ENCODE measurements around the gene LCP2.

The LCP2 gene

GRCh38 chr5:170313344-170313743 lies 15.8 kb upstream of the LCP2 start:
- no peak overlapping the region for H2BK5ac ChIP-seq (ENCODE audit: low read depth, low read length, poor library complexity, severe bottlenecking)
- H3K79me1 ChIP-seq (replicated peaks; ENCODE audit: low read length, poor library complexity, severe bottlenecking), result no peaks in the 10 kb centered on the region
- no peak for DNase-seq
- H3K4me3 ChIP-seq (ENCODE audit: insufficient read depth in 1 of 2, low read depth in 1 of 2, low read length in 2 of 2), result no peak overlapping the region
- no peaks in the 10 kb centered on the region for H3K4me1 ChIP-seq (ENCODE audit: control insufficient read depth, insufficient read depth, low read depth, low read length)
- H3K27ac ChIP-seq (ENCODE audit: low read length, poor library complexity, severe bottlenecking), result no peak overlapping the region
- peaks cover 6 to 33% of the 10 kb centered on the region in 2 experiments for H3K27me3 ChIP-seq (ENCODE audit: control insufficient read depth in 1 of 2, insufficient read depth in 1 of 2, low read length in 2 of 2)
- WGBS, result 98% methylated on average over 4 of the region's 6 CpGs
- no peak overlapping the region for H4K91ac ChIP-seq (ENCODE audit: low read length)
- no peak overlapping the region for H2BK120ac ChIP-seq (ENCODE audit: low read depth, low read length)
- H3K18ac ChIP-seq (ENCODE audit: low read depth in 1 of 2, low read length in 2 of 2), result no peak overlapping the region
- H4K8ac ChIP-seq (ENCODE audit: low read length), result no peak overlapping the region
- H3K14ac ChIP-seq (ENCODE audit: low read length in 2 of 2), result no peak overlapping the region
- no peaks in the 10 kb centered on the region for H3K36me3 ChIP-seq (ENCODE audit: control insufficient read depth in 1 of 2, insufficient read depth in 2 of 2, low read depth in 1 of 2, low read length in 2 of 2)
- no peak overlapping the region for H2BK15ac ChIP-seq (ENCODE audit: low read depth, poor library complexity, severe bottlenecking)
- H2AFZ ChIP-seq (ENCODE audit: low read depth, low read length), result no peak overlapping the region
- H3K4me2 ChIP-seq (ENCODE audit: low read length, poor library complexity, severe bottlenecking), result no peak overlapping the region
- H3K23ac ChIP-seq (ENCODE audit: low read length in 2 of 2), result no peak overlapping the region
- H2AK5ac ChIP-seq (ENCODE audit: low read length, severe bottlenecking), result no peak overlapping the region
- no peak overlapping the region for H3K4ac ChIP-seq (ENCODE audit: low read depth in 1 of 2, low read length in 2 of 2)
- no peak overlapping the region for H2BK12ac ChIP-seq (ENCODE audit: low read length in 2 of 2)
- no peaks in the 10 kb centered on the region for H3K9me3 ChIP-seq (ENCODE audit: control insufficient read depth, low read length)
- no peak overlapping the region for H3K9ac ChIP-seq (ENCODE audit: low read length)

GRCh38 chr5:170312666-170313065 lies 15.1 kb upstream of the LCP2 start:
- H2BK15ac ChIP-seq (ENCODE audit: low read depth, poor library complexity, severe bottlenecking), result no peak overlapping the region
- peaks cover 6 to 35% of the 10 kb centered on the region in 2 experiments for H3K27me3 ChIP-seq (ENCODE audit: control insufficient read depth in 1 of 2, insufficient read depth in 1 of 2, low read length in 2 of 2)
- H3K36me3 ChIP-seq (ENCODE audit: control insufficient read depth in 1 of 2, insufficient read depth in 2 of 2, low read depth in 1 of 2, low read length in 2 of 2), result no peaks in the 10 kb centered on the region
- H3K4me2 ChIP-seq (ENCODE audit: low read length, poor library complexity, severe bottlenecking), result no peak overlapping the region
- H2BK120ac ChIP-seq (ENCODE audit: low read depth, low read length), result no peak overlapping the region
- H3K23ac ChIP-seq (ENCODE audit: low read length in 2 of 2), result no peak overlapping the region
- H3K4me3 ChIP-seq (ENCODE audit: insufficient read depth in 1 of 2, low read depth in 1 of 2, low read length in 2 of 2), result no peak overlapping the region
- H3K27ac ChIP-seq (ENCODE audit: low read length, poor library complexity, severe bottlenecking), result no peak overlapping the region
- no peaks in the 10 kb centered on the region for H3K9me3 ChIP-seq (ENCODE audit: control insufficient read depth, low read length)
- DNase-seq, result peak; percentile 83
- no peak overlapping the region for H3K9ac ChIP-seq (ENCODE audit: low read length)
- H3K4me1 ChIP-seq (ENCODE audit: control insufficient read depth, insufficient read depth, low read depth, low read length), result no peaks in the 10 kb centered on the region
- H3K14ac ChIP-seq (ENCODE audit: low read length in 2 of 2), result no peak overlapping the region
- H3K79me1 ChIP-seq (replicated peaks; ENCODE audit: low read length, poor library complexity, severe bottlenecking), result no peaks in the 10 kb centered on the region
- no peak overlapping the region for H3K4ac ChIP-seq (ENCODE audit: low read depth in 1 of 2, low read length in 2 of 2)
- H2BK5ac ChIP-seq (ENCODE audit: low read depth, low read length, poor library complexity, severe bottlenecking), result no peak overlapping the region
- no peak overlapping the region for H2AK5ac ChIP-seq (ENCODE audit: low read length, severe bottlenecking)
- no peak overlapping the region for H4K91ac ChIP-seq (ENCODE audit: low read length)
- H2AFZ ChIP-seq (ENCODE audit: low read depth, low read length), result no peak overlapping the region
- WGBS, result 76% methylated on average over 3 of the region's 3 CpGs
- H2BK12ac ChIP-seq (ENCODE audit: low read length in 2 of 2), result no peak overlapping the region
- H4K8ac ChIP-seq (ENCODE audit: low read length), result no peak overlapping the region
- H3K18ac ChIP-seq (ENCODE audit: low read depth in 1 of 2, low read length in 2 of 2), result no peak overlapping the region

GRCh38 chr5:170312301-170312595 lies 14.7 kb upstream of the LCP2 start:
- Histone ChIP-seq H2BK5ac (ENCODE audit: low read depth, low read length, poor library complexity, severe bottlenecking) (no peak overlapping the region), H2BK12ac (ENCODE audit: low read length in 2 of 2) (no peak overlapping the region), H3K9ac (ENCODE audit: low read length) (no peak overlapping the region), H2BK120ac (ENCODE audit: low read depth, low read length) (no peak overlapping the region), H3K9me3 (ENCODE audit: control insufficient read depth, low read length) (no peaks in the 10 kb centered on the region), H3K27me3 (ENCODE audit: control insufficient read depth in 1 of 2, insufficient read depth in 1 of 2, low read length in 2 of 2) (peaks cover 6 to 36% of the 10 kb centered on the region in 2 experiments), H3K27ac (ENCODE audit: low read length, poor library complexity, severe bottlenecking) (no peak overlapping the region), H3K4me3 (ENCODE audit: insufficient read depth in 1 of 2, low read depth in 1 of 2, low read length in 2 of 2) (no peak overlapping the region), H3K14ac (ENCODE audit: low read length in 2 of 2) (no peak overlapping the region), H4K8ac (ENCODE audit: low read length) (no peak overlapping the region), H3K4me1 (ENCODE audit: control insufficient read depth, insufficient read depth, low read depth, low read length) (no peaks in the 10 kb centered on the region), H3K4ac (ENCODE audit: low read depth in 1 of 2, low read length in 2 of 2) (no peak overlapping the region), H3K4me2 (ENCODE audit: low read length, poor library complexity, severe bottlenecking) (no peak overlapping the region), H4K91ac (ENCODE audit: low read length) (no peak overlapping the region), H3K23ac (ENCODE audit: low read length in 2 of 2) (no peak overlapping the region), H3K36me3 (ENCODE audit: control insufficient read depth in 1 of 2, insufficient read depth in 2 of 2, low read depth in 1 of 2, low read length in 2 of 2) (no peaks in the 10 kb centered on the region), H2BK15ac (ENCODE audit: low read depth, poor library complexity, severe bottlenecking) (no peak overlapping the region), H3K79me1 (replicated peaks; ENCODE audit: low read length, poor library complexity, severe bottlenecking) (no peaks in the 10 kb centered on the region), H3K18ac (ENCODE audit: low read depth in 1 of 2, low read length in 2 of 2) (no peak overlapping the region), H2AK5ac (ENCODE audit: low read length, severe bottlenecking) (no peak overlapping the region), H2AFZ (ENCODE audit: low read depth, low read length) (no peak overlapping the region)
- DNase-seq, result no peak
- WGBS, result 96% methylated on average over 5 of the region's 5 CpGs

GRCh38 chr5:170311511-170312300 lies 14.1 kb upstream of the LCP2 start:
- no peak overlapping the region for H2BK5ac ChIP-seq (ENCODE audit: low read depth, low read length, poor library complexity, severe bottlenecking)
- no peaks in the 10 kb centered on the region for H3K9me3 ChIP-seq (ENCODE audit: control insufficient read depth, low read length)
- no peak overlapping the region for H2AK5ac ChIP-seq (ENCODE audit: low read length, severe bottlenecking)
- no peaks in the 10 kb centered on the region for H3K79me1 ChIP-seq (replicated peaks; ENCODE audit: low read length, poor library complexity, severe bottlenecking)
- no peak overlapping the region for H3K4me2 ChIP-seq (ENCODE audit: low read length, poor library complexity, severe bottlenecking)
- no peak overlapping the region for H3K14ac ChIP-seq (ENCODE audit: low read length in 2 of 2)
- H4K91ac ChIP-seq (ENCODE audit: low read length), result no peak overlapping the region
- H3K27ac ChIP-seq (ENCODE audit: low read length, poor library complexity, severe bottlenecking), result no peak overlapping the region
- no peak overlapping the region for H2BK12ac ChIP-seq (ENCODE audit: low read length in 2 of 2)
- H2AFZ ChIP-seq (ENCODE audit: low read depth, low read length), result no peak overlapping the region
- no peak for DNase-seq
- H3K4me1 ChIP-seq (ENCODE audit: control insufficient read depth, insufficient read depth, low read depth, low read length), result no peaks in the 10 kb centered on the region
- peaks cover 6 to 40% of the 10 kb centered on the region in 2 experiments for H3K27me3 ChIP-seq (ENCODE audit: control insufficient read depth in 1 of 2, insufficient read depth in 1 of 2, low read length in 2 of 2)
- H3K4ac ChIP-seq (ENCODE audit: low read depth in 1 of 2, low read length in 2 of 2), result no peak overlapping the region
- no peak overlapping the region for H2BK15ac ChIP-seq (ENCODE audit: low read depth, poor library complexity, severe bottlenecking)
- no peak overlapping the region for H3K23ac ChIP-seq (ENCODE audit: low read length in 2 of 2)
- no peak overlapping the region for H3K9ac ChIP-seq (ENCODE audit: low read length)
- peak overlapping the region; percentile 6 for H4K8ac ChIP-seq (ENCODE audit: low read length)
- no peak overlapping the region for H3K18ac ChIP-seq (ENCODE audit: low read depth in 1 of 2, low read length in 2 of 2)
- WGBS, result 86% methylated on average over 7 of the region's 7 CpGs
- no peak overlapping the region for H3K4me3 ChIP-seq (ENCODE audit: insufficient read depth in 1 of 2, low read depth in 1 of 2, low read length in 2 of 2)
- no peak overlapping the region for H2BK120ac ChIP-seq (ENCODE audit: low read depth, low read length)
- no peaks in the 10 kb centered on the region for H3K36me3 ChIP-seq (ENCODE audit: control insufficient read depth in 1 of 2, insufficient read depth in 2 of 2, low read depth in 1 of 2, low read length in 2 of 2)

Data from mesenchymal stem cell (in vitro differentiated cells and primary cell).